GM10266 (cell line): Measurements from ENCODE around the gene ANK3.

Experiments
- DNase-seq: peaks from one replicate; pipeline ENCODE4 v3.0.0; 2012; ENCODE audit errors: extremely low spot score
- CTCF ChIP-seq: IDR thresholded peaks from 2 replicates; pipeline ENCODE4 v1.5.1; 2012; ENCODE audit warnings: mild to moderate bottlenecking, low read depth; ENCODE audit not compliant: control insufficient read depth, insufficient read depth; ENCODE audit errors: missing control alignments

The ANK3 gene

GRCh38 chr10:60045571-60045970, 344.1 kb downstream of the ANK3 start:
- no peak for TF ChIP-seq CTCF
- DNase-seq, result no peak

GRCh38 chr10:60044971-60045370, 344.7 kb downstream of the ANK3 start:
- no peak for DNase-seq
- no peak for TF ChIP-seq CTCF

- TF ChIP-seq CTCF, result no peak
- no peak for DNase-seq
Observed at GRCh38 chr10:60044242-60044641, 345.4 kb downstream of the ANK3 start.

GRCh38 chr10:60043561-60044241, 346.0 kb downstream of the ANK3 start:
- DNase-seq, result no peak
- TF ChIP-seq CTCF, result no peak

GRCh38 chr10:60042914-60043313, 346.8 kb downstream of the ANK3 start:
- no peak for DNase-seq
- no peak for TF ChIP-seq CTCF

- no peak for TF ChIP-seq CTCF
- no peak for DNase-seq
Observed at GRCh38 chr10:60042262-60042661, 347.4 kb downstream of the ANK3 start.

GRCh38 chr10:60041489-60042133, 348.1 kb downstream of the ANK3 start:
- no peak for TF ChIP-seq CTCF

More at GRCh38 chr10:60041489-60042133, 348.1 kb downstream of the ANK3 start:
- no peak for DNase-seq
